ENCODE measurements around the gene GSK3B. TPM values are rescaled to one million over a fixed set of nuclear protein-coding genes. Genes with fewer than 3 reads are reported as not detected.
A peak's percentile ranks its signal among the peaks of the same experiment; 100 is the strongest.

The GSK3B gene
- 10 to 100 TPM; 35.7 to 38.0 TPM for total RNA-seq
- 20.0 TPM for polyA plus RNA-seq

DNA sequence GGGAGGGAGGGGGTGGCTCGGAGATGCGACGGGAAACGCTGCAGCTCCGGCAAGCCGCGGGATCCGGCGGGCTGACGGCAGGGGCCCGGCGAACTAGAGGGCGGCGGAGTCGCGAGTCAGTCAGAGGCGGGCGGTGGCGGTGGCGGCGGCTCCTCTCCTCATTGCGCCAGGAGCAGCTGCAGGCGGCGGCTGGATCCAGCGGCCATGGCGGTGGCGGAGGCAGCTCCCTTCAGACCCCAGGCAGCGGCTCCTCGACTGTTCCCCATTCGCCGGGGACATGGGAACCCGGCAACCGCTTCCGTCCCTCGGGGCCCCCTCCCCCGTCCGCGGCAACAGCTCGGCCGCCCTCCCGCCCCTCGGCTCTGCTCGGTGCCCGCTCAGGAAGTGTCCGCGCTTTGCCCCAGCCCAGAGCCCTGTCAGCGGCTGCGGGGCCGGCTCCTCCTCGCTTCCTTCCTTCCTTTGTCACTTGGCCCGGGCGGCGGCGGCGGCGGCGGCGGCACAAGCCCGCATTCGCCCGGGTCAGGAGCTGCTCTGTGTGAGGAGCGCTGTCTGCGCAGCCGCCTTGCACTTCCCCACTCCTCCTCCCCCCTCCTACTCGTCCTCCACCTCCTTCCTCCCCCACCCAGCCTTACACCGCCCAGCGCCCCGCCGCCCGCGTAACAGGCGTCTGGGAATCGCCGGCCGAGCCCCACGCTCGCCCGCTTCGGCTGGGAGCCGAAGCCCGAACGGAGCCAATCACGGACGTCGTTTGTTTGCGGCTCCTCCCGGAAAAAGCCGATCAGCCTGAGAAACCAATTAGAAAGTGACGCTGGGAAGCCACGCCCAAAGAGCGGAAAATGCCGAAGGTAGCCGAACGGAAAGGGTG, at the start of gene GSK3B:
TSS of gene GSK3B (minus strand) at position 537 of the 865 bp plus-strand sequence. CDS start 1,013 bp downstream, outside the sequence.
- peak in 4 of 5 donors; percentile 73 to 97 (median 84) for DNase-seq
- H3K4me3 ChIP-seq (ENCODE audit: low read length): peak within 1 kb of the TSS; percentile 91
- Mint-ChIP-seq H3K4me3 (no peak within 1 kb of the TSS), H3K27ac (peak within 1 kb of the TSS in 1 of 8 donors; percentile 99), H3K9me3 (no peaks in the 10 kb centered on the region), H3K4me1 (peaks cover 22 to 31% (median 28%) of the 10 kb centered on the region in 3 donors), H3K27me3 (no peaks in the 10 kb centered on the region), H3K36me3 (peaks cover 2 to 20% (median 4%) of the 10 kb centered on the region in 3 donors)
- peak within 1 kb of the TSS; percentile 98 for H3K27ac ChIP-seq (ENCODE audit: low read depth, low read length)
- POLR2A ChIA-PET: interaction anchor here (0.6 to 2.9 kb wide), 15 partner anchors 8 to 1452 kb away, joined by 3 to 24 read pairs (median 4); partner anchors contain the start of genes GTF2E1, LRRC58, POLQ and RABL3
- H3K27me3 ChIP-seq (ENCODE audit: insufficient read depth, low read length, poor library complexity, severe bottlenecking): no peaks in the 10 kb centered on the region
- H3K9me3 ChIP-seq (ENCODE audit: low read length): no peaks in the 10 kb centered on the region
- CTCF ChIA-PET: interaction anchor here (0.9 to 1.6 kb wide), 3 partner anchors 173 to 323 kb away, joined by 3 to 4 read pairs (median 3); no protein-coding TSS in a partner anchor
- no peaks in the 10 kb centered on the region for H3K36me3 ChIP-seq (ENCODE audit: insufficient read depth, low read length)
- H3K4me1 ChIP-seq (ENCODE audit: insufficient read depth, low read length): peaks cover 41% of the 10 kb centered on the region

DNA sequence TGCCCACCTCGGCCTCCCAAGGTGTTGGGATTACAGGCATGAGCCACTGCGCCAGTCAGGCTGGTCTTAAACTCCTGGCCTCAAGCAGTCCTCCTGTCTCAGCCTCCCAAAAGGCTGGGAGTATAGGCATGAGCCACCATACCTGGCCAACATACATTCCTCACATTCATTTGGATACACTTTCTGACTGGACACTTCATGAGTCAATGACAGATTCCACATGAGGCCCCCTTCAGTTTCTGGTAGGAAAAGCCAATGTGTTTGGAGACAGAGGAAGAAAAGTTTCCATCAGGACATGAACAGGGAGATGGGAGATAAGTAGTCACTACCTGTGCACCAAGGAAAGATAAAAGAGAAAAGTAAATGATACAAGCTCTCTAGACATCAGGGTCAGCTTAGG, 49.4 kb upstream of the GSK3B start:
- Histone ChIP-seq H3K4me1 (ENCODE audit: insufficient read depth, low read length) (no peaks in the 10 kb centered on the region), H3K36me3 (ENCODE audit: insufficient read depth, low read length) (no peaks in the 10 kb centered on the region), H3K9me3 (ENCODE audit: low read length) (no peaks in the 10 kb centered on the region), H3K27ac (ENCODE audit: low read depth, low read length) (no peak overlapping the region), H3K4me3 (ENCODE audit: low read length) (no peak overlapping the region), H3K27me3 (ENCODE audit: insufficient read depth, low read length, poor library complexity, severe bottlenecking) (no peaks in the 10 kb centered on the region)
- ChIA-PET POLR2A (no interaction called here), CTCF (interaction anchor here (2.1 kb wide), 1 partner anchor 251 kb away, joined by 8 read pairs; no protein-coding TSS in a partner anchor)
- H3K27ac Mint-ChIP-seq: no peak overlapping the region
- no peaks in the 10 kb centered on the region for H3K27me3 Mint-ChIP-seq
- H3K4me3 Mint-ChIP-seq: no peak overlapping the region
- DNase-seq: no peak
- H3K4me1 Mint-ChIP-seq: peaks cover 4 to 8% (median 5%) of the 10 kb centered on the region in 3 donors
- no peaks in the 10 kb centered on the region for H3K9me3 Mint-ChIP-seq
- no peaks in the 10 kb centered on the region for H3K36me3 Mint-ChIP-seq

DNA sequence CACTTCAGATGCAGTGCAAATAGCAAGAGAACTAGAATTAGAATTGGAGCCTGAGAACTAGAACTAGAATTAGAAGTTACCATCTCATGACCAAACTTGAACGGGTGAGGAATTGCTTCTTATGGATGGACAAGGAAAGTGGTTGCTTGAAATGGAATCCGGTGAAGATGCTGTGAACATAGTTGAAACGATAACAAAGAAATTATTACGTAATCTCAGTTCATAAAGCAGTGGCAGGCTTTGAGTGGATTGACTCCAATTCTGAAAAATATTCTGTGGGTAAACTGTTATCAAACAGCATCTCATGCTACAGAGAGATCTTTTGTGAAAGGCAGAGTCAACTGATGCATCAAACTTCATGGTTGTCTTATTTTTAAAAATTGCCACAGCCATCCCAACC, 48.0 kb upstream of the GSK3B start:
- H3K27me3 Mint-ChIP-seq: no peaks in the 10 kb centered on the region
- ChIA-PET POLR2A (no interaction called here), CTCF (no interaction called here)
- H3K27ac Mint-ChIP-seq: no peak overlapping the region
- DNase-seq: no peak
- no peak overlapping the region for H3K4me3 Mint-ChIP-seq
- no peaks in the 10 kb centered on the region for H3K27me3 ChIP-seq (ENCODE audit: insufficient read depth, low read length, poor library complexity, severe bottlenecking)
- no peaks in the 10 kb centered on the region for H3K36me3 Mint-ChIP-seq
- no peak overlapping the region for H3K4me3 ChIP-seq (ENCODE audit: low read length)
- peaks cover 3 to 8% (median 4%) of the 10 kb centered on the region in 3 donors for H3K4me1 Mint-ChIP-seq
- no peak overlapping the region for H3K27ac ChIP-seq (ENCODE audit: low read depth, low read length)
- no peaks in the 10 kb centered on the region for H3K36me3 ChIP-seq (ENCODE audit: insufficient read depth, low read length)
- no peaks in the 10 kb centered on the region for H3K9me3 Mint-ChIP-seq
- H3K9me3 ChIP-seq (ENCODE audit: low read length): no peaks in the 10 kb centered on the region
- no peaks in the 10 kb centered on the region for H3K4me1 ChIP-seq (ENCODE audit: insufficient read depth, low read length)

DNA sequence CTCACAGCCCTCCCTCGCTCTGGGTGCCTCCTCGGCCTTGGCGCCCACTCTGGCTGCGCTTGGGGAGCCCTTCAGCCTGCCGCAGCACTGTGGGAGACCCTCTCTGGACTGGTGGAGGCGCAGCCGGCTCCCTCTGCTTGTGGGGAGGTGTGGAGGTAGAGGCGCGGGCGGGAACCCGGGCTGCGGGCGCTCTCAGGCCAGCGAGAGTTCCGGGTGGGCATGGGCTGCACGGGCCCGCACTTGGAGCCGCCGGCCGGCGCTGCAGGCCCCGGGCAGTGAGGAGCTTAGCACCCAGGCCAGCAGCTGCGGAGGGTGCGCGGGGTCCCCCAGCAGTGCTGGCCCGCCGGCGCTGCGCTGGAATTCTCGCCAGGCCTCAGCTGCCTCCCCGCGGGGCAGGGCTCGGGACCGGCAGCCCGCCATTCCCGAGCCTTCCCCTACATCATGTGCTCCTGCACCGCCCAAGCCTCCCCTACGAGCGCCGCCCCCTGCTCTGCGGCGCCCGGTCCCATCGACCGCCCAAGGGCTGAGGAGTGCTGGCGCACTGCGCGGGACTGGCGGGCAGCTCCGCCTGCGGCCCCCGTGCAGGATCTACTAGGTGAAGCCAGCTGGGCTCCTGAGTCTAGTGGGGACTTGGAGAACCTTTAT, 46.0 kb upstream of the GSK3B start:
- CTCF ChIA-PET: interaction anchor here (1.1 kb wide), 1 partner anchor 10 kb away, joined by 3 read pairs; no protein-coding TSS in a partner anchor
- Histone ChIP-seq H3K4me3 (ENCODE audit: low read length) (no peak overlapping the region), H3K27me3 (ENCODE audit: insufficient read depth, low read length, poor library complexity, severe bottlenecking) (no peaks in the 10 kb centered on the region), H3K27ac (ENCODE audit: low read depth, low read length) (no peak overlapping the region), H3K9me3 (ENCODE audit: low read length) (no peaks in the 10 kb centered on the region), H3K4me1 (ENCODE audit: insufficient read depth, low read length) (no peaks in the 10 kb centered on the region), H3K36me3 (ENCODE audit: insufficient read depth, low read length) (no peaks in the 10 kb centered on the region)
- no peak for DNase-seq
- Mint-ChIP-seq H3K4me3 (no peak overlapping the region), H3K27ac (no peak overlapping the region), H3K27me3 (peaks cover 0 to 5% of the 10 kb centered on the region in 2 donors), H3K36me3 (no peaks in the 10 kb centered on the region), H3K9me3 (no peaks in the 10 kb centered on the region), H3K4me1 (no peaks in the 10 kb centered on the region)
- POLR2A ChIA-PET: no interaction called here

DNA sequence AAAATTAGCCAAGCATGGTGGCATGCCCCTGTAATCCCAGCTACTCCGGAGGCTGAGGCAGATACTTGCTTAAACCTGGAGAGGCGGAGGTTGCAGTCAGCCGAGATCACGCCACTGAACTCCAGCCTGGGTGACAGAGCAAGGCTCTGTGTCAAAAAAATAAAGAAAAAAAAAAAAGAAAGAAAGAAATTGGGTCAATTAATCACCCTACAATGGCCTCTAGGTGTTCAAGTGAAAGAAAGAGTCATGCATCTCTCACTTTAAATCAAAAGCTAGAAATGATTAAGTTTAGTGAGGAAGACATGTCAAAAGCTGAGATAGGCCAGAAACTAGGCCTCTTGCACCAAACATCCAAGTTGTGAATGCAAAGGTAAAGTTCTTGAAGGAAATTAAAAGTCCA, 44.9 kb upstream of the GSK3B start:
- H3K4me3 Mint-ChIP-seq: no peak overlapping the region
- H3K9me3 Mint-ChIP-seq: no peaks in the 10 kb centered on the region
- ChIA-PET POLR2A (no interaction called here), CTCF (interaction anchor here (1.1 kb wide), 1 partner anchor 9 kb away, joined by 3 read pairs; no protein-coding TSS in a partner anchor)
- no peaks in the 10 kb centered on the region for H3K36me3 Mint-ChIP-seq
- peaks cover 0 to 5% of the 10 kb centered on the region in 2 donors for H3K27me3 Mint-ChIP-seq
- DNase-seq: no peak
- no peak overlapping the region for H3K27ac Mint-ChIP-seq
- Histone ChIP-seq H3K27ac (ENCODE audit: low read depth, low read length) (no peak overlapping the region), H3K4me1 (ENCODE audit: insufficient read depth, low read length) (no peaks in the 10 kb centered on the region), H3K27me3 (ENCODE audit: insufficient read depth, low read length, poor library complexity, severe bottlenecking) (no peaks in the 10 kb centered on the region), H3K9me3 (ENCODE audit: low read length) (no peaks in the 10 kb centered on the region), H3K36me3 (ENCODE audit: insufficient read depth, low read length) (no peaks in the 10 kb centered on the region), H3K4me3 (ENCODE audit: low read length) (no peak overlapping the region)
- H3K4me1 Mint-ChIP-seq: no peaks in the 10 kb centered on the region

DNA sequence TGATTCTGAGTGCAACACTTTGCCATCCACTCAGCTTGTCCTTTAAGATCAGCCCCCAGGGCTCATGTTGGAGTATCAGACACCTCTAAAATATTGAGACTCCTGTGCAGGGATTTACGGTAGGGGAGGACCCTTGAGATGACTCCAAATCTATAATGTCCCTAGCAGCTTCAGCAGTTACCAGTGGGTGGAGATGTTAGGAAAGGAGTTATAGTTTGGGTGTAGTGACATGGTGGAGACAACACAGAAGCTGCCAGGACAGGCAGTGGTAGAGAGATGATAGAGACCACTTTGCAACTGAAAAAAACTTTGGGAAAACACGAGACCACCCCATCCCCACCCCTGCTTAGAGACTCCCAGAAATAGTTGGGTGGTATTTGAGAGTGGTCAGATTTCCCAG, 43.3 kb upstream of the GSK3B start:
- no peak overlapping the region for H3K4me3 ChIP-seq (ENCODE audit: low read length)
- CTCF ChIA-PET: no interaction called here
- POLR2A ChIA-PET: no interaction called here
- H3K27me3 ChIP-seq (ENCODE audit: insufficient read depth, low read length, poor library complexity, severe bottlenecking): no peaks in the 10 kb centered on the region
- no peaks in the 10 kb centered on the region for H3K4me1 ChIP-seq (ENCODE audit: insufficient read depth, low read length)
- no peaks in the 10 kb centered on the region for H3K36me3 ChIP-seq (ENCODE audit: insufficient read depth, low read length)
- no peak overlapping the region for H3K4me3 Mint-ChIP-seq
- H3K27ac ChIP-seq (ENCODE audit: low read depth, low read length): no peak overlapping the region
- H3K4me1 Mint-ChIP-seq: no peaks in the 10 kb centered on the region
- peak overlapping the region in 1 of 8 donors; percentile 27 for H3K27ac Mint-ChIP-seq
- peaks cover 0 to 5% of the 10 kb centered on the region in 2 donors for H3K27me3 Mint-ChIP-seq
- no peaks in the 10 kb centered on the region for H3K9me3 Mint-ChIP-seq
- no peak for DNase-seq
- no peaks in the 10 kb centered on the region for H3K9me3 ChIP-seq (ENCODE audit: low read length)
- no peaks in the 10 kb centered on the region for H3K36me3 Mint-ChIP-seq

DNA sequence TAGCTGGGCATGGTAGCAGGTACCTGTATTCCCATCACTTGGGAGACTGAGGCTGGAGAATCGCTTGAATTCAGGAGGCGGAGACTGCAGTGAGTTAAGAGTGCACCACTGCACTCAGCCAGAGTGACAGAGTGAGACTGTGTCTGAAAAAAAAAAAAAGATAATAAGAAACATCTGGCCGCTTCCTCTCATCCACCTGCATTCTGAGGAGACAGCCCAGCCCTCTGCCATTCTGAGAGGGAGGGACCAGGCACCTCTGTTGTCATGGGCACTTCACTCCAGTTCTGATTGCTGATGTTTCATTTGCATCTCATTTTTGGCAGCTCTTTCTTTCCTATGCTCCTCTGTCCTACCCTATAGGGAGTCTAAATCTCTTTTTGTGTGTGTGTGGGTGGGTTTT, 36.4 kb upstream of the GSK3B start:
- ChIA-PET CTCF (interaction anchor here (1.5 kb wide), 1 partner anchor 9 kb away, joined by 3 read pairs; no protein-coding TSS in a partner anchor), POLR2A (no interaction called here)
- Histone ChIP-seq H3K4me3 (ENCODE audit: low read length) (no peak overlapping the region), H3K4me1 (ENCODE audit: insufficient read depth, low read length) (no peaks in the 10 kb centered on the region), H3K9me3 (ENCODE audit: low read length) (no peaks in the 10 kb centered on the region), H3K27me3 (ENCODE audit: insufficient read depth, low read length, poor library complexity, severe bottlenecking) (no peaks in the 10 kb centered on the region), H3K27ac (ENCODE audit: low read depth, low read length) (no peak overlapping the region), H3K36me3 (ENCODE audit: insufficient read depth, low read length) (no peaks in the 10 kb centered on the region)
- no peaks in the 10 kb centered on the region for H3K9me3 Mint-ChIP-seq
- DNase-seq: no peak
- H3K4me1 Mint-ChIP-seq: no peaks in the 10 kb centered on the region
- no peaks in the 10 kb centered on the region for H3K36me3 Mint-ChIP-seq
- H3K27ac Mint-ChIP-seq: no peak overlapping the region
- peaks cover 0 to 2% of the 10 kb centered on the region in 2 donors for H3K27me3 Mint-ChIP-seq
- no peak overlapping the region for H3K4me3 Mint-ChIP-seq
